ENCODE measurements around the gene CRAMP1.

The CRAMP1 gene

GRCh38 chr16:1655909-1656807, 44.0 kb downstream of the CRAMP1 start:
- DNase-seq (ENCODE audit: low read depth, low spot score) = no peak

GRCh38 chr16:1656808-1657617, 44.9 kb downstream of the CRAMP1 start:
- no peak for DNase-seq (ENCODE audit: low read depth, low spot score)

- DNase-seq (ENCODE audit: low read depth, low spot score) = no peak
Measured at GRCh38 chr16:1657841-1658240, 45.7 kb downstream of the CRAMP1 start.

- DNase-seq (ENCODE audit: low read depth, low spot score) = no peak
Measured at GRCh38 chr16:1659031-1659430, 46.9 kb downstream of the CRAMP1 start.

- no peak for DNase-seq (ENCODE audit: low read depth, low spot score)
Measured at GRCh38 chr16:1661826-1662225, 49.7 kb downstream of the CRAMP1 start.

- DNase-seq (ENCODE audit: low read depth, low spot score) = no peak
Measured at GRCh38 chr16:1662543-1662942, 50.4 kb downstream of the CRAMP1 start.

DNA sequence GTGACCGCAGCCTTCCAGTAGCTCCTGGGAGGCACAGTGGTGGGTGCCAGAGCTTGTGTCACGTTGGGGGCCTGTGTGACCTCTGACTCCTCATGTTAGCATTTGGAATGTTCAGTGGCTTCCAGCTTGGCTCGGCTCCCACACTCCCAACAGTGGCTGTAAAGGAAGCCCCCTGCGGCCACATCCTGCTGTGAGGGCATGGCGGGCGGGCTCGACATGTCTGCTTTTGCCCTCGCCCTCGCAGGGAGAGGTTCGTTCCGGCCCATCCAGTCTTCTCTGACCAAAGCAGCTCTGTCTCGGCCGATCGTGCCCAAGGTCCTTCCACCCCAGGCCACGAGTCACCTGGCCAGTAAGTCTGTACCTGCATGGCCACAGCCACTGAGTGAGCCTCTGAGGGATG, 53.7 kb downstream of the CRAMP1 start:
- DNase-seq (ENCODE audit: low read depth, low spot score) = no peak

DNA sequence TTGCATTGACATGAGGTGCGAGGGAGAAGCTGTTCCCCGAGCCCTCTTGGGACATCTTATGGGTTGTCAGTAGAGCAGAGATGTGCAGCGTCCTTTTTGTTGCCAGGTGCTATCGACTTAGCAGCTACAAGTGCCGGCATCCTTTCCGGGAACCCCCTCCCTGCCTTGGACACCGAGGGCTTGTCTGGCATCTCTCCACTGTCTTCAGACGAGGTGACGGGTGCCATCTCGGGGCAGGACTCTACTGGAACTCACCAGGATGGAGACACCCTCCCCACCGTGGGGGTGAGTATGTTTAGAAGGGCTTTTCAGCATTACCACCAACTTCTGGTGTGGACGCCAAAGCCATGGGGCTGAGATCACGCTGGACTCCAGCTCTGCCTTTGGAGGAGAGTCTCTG, 54.2 kb downstream of the CRAMP1 start:
- DNase-seq (ENCODE audit: low read depth, low spot score) = no peak

GRCh38 chr16:1667271-1667670, 55.1 kb downstream of the CRAMP1 start:
- no peak for DNase-seq (ENCODE audit: low read depth, low spot score)

- DNase-seq (ENCODE audit: low read depth, low spot score) = no peak
Measured at GRCh38 chr16:1667916-1668315, 55.8 kb downstream of the CRAMP1 start.

DNA sequence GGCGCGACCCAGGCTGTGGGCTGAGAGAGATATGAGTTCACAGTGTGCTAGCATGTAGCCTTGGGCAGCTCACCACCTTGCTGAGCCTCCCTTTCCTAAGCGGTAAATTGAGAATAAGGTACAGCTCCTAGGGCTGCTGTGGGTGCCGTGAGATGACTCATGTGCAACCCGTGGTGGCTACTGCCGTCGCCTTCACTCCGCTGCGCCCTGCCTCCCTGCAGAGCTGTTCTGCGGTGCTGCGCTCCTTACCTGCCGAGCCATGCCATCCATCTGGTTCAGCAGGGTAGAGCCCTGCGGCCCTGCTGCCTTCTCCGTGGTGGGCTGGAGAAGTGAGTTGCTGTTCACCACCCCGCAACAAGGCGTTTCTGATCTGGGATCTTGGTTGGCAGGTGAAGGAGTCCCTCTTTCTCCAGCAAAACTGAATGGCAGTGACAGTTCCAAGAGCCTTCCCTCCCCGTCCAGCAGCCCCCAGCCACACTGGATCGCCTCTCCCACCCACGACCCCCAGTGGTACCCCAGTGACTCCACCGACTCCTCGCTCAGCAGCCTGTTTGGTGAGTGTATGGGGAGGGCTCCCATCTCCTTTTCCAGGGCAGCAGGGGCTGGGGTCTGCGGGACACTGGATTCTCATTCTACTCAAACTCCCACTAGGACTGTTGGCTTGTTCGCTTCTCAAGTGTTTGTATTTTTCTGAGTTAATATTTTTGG, 56.6 kb downstream of the CRAMP1 start:
- no peak for DNase-seq (ENCODE audit: low read depth, low spot score)

- DNase-seq (ENCODE audit: low read depth, low spot score) = no peak
Measured at GRCh38 chr16:1669698-1670097, 57.5 kb downstream of the CRAMP1 start.

GRCh38 chr16:1670371-1670770, 58.2 kb downstream of the CRAMP1 start:
- DNase-seq (ENCODE audit: low read depth, low spot score) = no peak

GRCh38 chr16:1670866-1671265, 58.7 kb downstream of the CRAMP1 start:
- DNase-seq (ENCODE audit: low read depth, low spot score) = no peak

GRCh38 chr16:1673424-1674151, 61.4 kb downstream of the CRAMP1 start:
- no peak for DNase-seq (ENCODE audit: low read depth, low spot score)

GRCh38 chr16:1674306-1674705, 62.1 kb downstream of the CRAMP1 start:
- DNase-seq (ENCODE audit: low read depth, low spot score) = no peak

DNA sequence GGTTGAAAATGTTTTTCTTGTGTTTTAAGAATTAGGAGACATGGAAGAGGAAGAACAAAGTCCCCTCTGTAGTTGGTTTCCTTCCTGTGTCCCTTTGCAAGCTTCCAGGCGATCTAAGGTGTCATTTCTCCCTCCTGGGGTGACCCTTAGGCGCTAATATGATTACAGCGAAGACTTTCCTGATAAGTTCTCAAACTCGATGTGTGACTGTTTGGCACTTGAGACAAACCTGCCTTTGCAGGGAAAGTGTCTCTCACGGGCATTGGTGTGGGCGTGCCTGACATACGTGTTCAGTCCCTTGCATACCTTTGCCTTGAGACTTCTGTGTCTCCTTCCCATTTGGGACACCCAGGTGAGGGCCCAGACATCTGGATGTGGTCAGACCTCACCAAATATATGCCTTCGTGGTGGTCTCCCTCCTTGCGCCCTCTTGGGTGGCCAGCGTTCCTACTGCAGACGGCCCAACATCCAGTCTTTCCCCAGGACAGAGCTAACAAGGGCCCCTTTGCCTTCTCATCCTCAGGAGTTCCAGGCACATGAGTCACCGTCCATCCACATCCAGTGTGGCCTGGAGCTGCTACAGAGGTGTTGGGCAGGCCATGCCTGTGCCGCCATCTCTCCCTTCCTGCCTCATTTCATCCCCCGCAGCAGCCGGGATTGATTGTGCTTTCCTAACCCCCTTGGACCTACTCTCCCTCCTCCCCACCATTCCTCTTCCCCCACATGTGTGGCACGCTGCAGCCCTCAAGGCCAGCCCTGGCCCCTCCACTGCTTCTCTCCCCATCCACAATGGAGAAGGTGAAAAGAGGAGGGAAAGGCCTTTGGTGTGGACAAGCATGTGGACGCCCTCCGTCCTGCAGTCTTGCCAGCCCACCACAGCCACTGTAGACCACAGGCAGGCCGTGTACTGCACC, 62.8 kb downstream of the CRAMP1 start:
- no peak for DNase-seq (ENCODE audit: low read depth, low spot score)

DNA sequence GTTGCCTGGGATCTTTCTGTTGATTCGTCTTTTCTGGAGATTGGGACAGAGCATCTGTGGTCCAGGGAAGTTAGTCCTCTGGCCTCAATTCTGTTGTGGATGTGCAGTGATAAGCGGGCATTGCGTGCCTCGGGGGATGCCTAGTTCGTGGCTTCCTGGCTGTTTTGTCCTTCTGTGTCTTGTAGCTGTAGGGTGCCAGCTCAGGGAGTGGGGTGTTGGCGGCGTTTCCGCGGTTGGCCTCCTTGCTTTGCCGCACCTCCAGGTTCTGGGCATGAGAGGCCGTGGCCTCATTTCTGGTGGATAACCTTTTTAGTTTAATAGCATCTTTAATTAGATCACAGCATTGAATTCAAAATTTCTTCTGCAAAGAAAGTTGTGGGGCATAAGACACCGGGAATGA, 64.5 kb downstream of the CRAMP1 start:
- no peak for DNase-seq (ENCODE audit: low read depth, low spot score)

DNA sequence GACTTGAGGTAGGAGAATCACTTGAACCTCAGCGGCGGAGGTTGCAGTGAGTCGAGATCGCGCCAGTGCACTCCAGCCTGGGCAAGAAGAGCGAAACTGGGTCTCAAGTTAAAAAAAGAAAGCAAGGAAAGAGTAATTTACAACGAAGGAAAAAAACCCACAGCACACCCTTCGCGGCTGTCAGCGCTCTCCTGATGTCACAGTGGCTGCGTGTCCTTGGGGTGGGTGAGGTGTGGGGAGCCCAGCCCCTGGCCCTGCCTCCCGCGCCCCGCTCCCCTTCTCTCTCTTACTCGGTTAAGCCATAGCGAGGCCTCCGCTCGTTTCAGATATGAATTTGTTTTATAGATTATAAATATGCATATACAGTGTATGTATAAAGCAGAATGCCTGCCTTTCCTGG, 65.2 kb downstream of the CRAMP1 start:
- no peak for DNase-seq (ENCODE audit: low read depth, low spot score)

DNA sequence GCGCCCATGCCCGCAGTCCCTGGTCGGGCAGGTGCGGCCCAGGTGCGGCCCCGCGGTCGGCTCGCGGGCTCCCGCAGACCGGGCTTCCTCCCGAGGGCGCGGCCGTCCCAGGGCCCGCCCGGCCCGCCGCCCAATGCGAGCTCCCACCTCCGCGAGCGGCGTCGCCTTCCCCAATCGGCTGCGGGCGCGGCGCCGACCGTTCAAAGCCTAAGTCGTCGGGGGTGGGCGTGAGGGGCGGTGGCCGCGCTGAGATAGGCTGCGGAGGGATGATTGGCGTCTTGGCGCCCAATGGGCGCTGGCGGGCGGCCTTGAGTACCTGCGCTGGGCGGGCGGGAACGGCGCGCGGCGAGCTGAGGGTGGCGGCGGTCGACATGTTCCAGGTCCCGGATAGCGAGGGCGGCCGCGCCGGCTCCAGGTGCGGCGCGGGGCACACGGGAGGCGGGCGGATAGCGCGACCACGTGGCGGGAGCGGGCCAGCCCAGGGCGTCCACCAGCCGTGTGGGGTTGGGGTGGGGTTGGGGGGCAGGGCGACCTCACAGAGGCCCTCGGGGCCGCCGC, 65.9 kb downstream of the CRAMP1 start, which contains the start of gene JPT2:
Gene JPT2, plus strand, starts transcription at position 338 of the 558 bp plus-strand sequence. Its CDS starts 34 bp downstream, at position 372.
- peak; percentile 82 for DNase-seq (ENCODE audit: low read depth, low spot score)

Data from iPS DF 19.7 (cell line).